Endodermal cell (in vitro differentiated cells): Measurements from ENCODE around the gene HOTAIR. TPM values are rescaled to one million over a fixed set of nuclear protein-coding genes. Genes with fewer than 3 reads are reported as not detected.
A peak's percentile ranks its signal among the peaks of the same experiment; 100 is the strongest.

ENCODE experiments used
- DNase-seq: peaks from one replicate; pipeline ENCODE4 v3.0.0-alpha.2; 2017
- H3K27ac ChIP-seq: 2 replicates; pipeline ENCODE4 v1.5.1; 2013; ENCODE audit warnings: mild to moderate bottlenecking, low read depth, low read length, moderate library complexity
- H3K27me3 ChIP-seq: 2 replicates; pipeline ENCODE4 v1.6.1; 2013; ENCODE audit warnings: mild to moderate bottlenecking, low read length, moderate library complexity; ENCODE audit not compliant: insufficient read depth, control insufficient read depth, poor library complexity, severe bottlenecking
- H3K36me3 ChIP-seq: 2 replicates; pipeline ENCODE4 v1.7.0; 2013; ENCODE audit warnings: mild to moderate bottlenecking, low read length, moderate library complexity; ENCODE audit not compliant: control insufficient read depth, insufficient read depth
- H3K4me1 ChIP-seq: one replicate; pipeline ENCODE4 v1.7.0; 2013; ENCODE audit warnings: low read length; ENCODE audit not compliant: control insufficient read depth, insufficient read depth
- H3K4me3 ChIP-seq: 2 replicates; pipeline ENCODE4 v1.5.1; 2013; ENCODE audit warnings: mild to moderate bottlenecking, low read length, moderate library complexity
- H3K9ac ChIP-seq: 2 replicates; pipeline ENCODE4 v1.6.1; 2013; ENCODE audit warnings: mild to moderate bottlenecking, low read length, moderate library complexity; ENCODE audit not compliant: poor library complexity, severe bottlenecking; ENCODE audit errors: extremely low read depth
- H3K9me3 ChIP-seq: 2 replicates; pipeline ENCODE4 v1.6.1; 2013; ENCODE audit warnings: mild to moderate bottlenecking, low read length, moderate library complexity; ENCODE audit not compliant: control insufficient read depth
- H3K27ac Mint-ChIP-seq: 2 replicates; pipeline ENCODE4 v1.8.0; 2020; ENCODE audit warnings: mixed read lengths
- H3K27me3 Mint-ChIP-seq: 2 replicates; pipeline ENCODE4 v1.8.0; 2021; ENCODE audit warnings: mild to moderate bottlenecking, mixed read lengths; ENCODE audit not compliant: insufficient read depth
- H3K36me3 Mint-ChIP-seq: 2 replicates; pipeline ENCODE4 v1.8.0; 2020; ENCODE audit warnings: low read depth, mixed read lengths
- H3K4me1 Mint-ChIP-seq: 2 replicates; pipeline ENCODE4 v1.8.0; 2020; ENCODE audit warnings: mixed read lengths
- H3K4me3 Mint-ChIP-seq: 2 replicates; pipeline ENCODE4 v1.8.0; 2020; ENCODE audit warnings: mild to moderate bottlenecking, moderate library complexity, mixed read lengths
- H3K9me3 Mint-ChIP-seq: 2 replicates; pipeline ENCODE4 v1.8.0; 2020; ENCODE audit warnings: mild to moderate bottlenecking, mixed read lengths
- CTCF ChIP-seq: fragments of 200-600 bp; sonication (generic); conservative IDR thresholded peaks from 2 replicates; pipeline ENCODE4 v1.5.0; 2021; ENCODE audit warnings: antibody characterized with exemption, mild to moderate bottlenecking
- WGBS, 2 experiments: methylation state at CpG; one replicate each; pipeline versions ENCODE4 v1.1.5 to v1.1.7; 2013; ENCODE audit warnings: missing lambda C conversion rate in 2 of 2, mixed read lengths in 1 of 2; ENCODE audit not compliant: insufficient coverage in 1 of 2, insufficient read length in 1 of 2; 5-methylcytosine and 5-hydroxymethylcytosine counted together
- total RNA-seq, 2 donors: library from RNA; stranded (reverse); fragmentation: NEBNext Ultra II Directional in 1 of 2; extraction: Animal tissue kit (Norgen Biotek cat#: 25700) in 1 of 2; gene quantifications; 2 replicates in 1 of 2; 3 replicates in 1 of 2; pipeline ENCODE4 v1.2.1, GENCODE V29; 2021

The HOTAIR gene
- total RNA-seq, 2 donors from 2014 or later: not detected

DNA sequence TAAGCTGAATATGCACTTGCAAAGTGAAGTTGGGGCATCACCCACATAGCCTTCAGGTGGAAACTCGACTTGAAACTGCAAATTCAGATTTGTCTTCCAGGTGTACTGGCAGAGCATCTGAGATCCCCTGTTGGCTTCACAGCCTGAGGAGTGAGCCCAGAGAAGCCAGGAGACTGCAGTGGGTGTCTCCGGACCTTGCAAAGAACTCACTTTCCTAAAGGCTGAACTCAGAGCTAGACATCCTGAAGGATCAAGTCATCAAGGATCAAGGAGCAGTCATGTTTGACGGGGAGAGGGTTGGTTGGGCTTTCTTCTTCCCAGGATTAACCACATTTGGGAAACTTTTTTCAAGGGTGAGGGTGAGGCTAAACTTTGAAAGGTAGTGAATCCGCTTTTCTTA is 45.2 kb downstream of the HOTAIR start:
- H3K4me3 ChIP-seq: no peak overlapping the region
- H3K36me3 ChIP-seq: no peaks in the 10 kb centered on the region
- Mint-ChIP-seq H3K4me1 (no peaks in the 10 kb centered on the region), H3K4me3 (no peak overlapping the region), H3K27me3 (peaks cover 100% of the 10 kb centered on the region), H3K27ac (no peak overlapping the region), H3K9me3 (peaks cover 2% of the 10 kb centered on the region), H3K36me3 (no peaks in the 10 kb centered on the region)
- WGBS, 2 experiments: 33 to 43% methylated on average over 3 to 4 of the region's 4 CpGs
- no peak for TF ChIP-seq CTCF
- no peaks in the 10 kb centered on the region for H3K4me1 ChIP-seq
- no peak overlapping the region for H3K27ac ChIP-seq
- DNase-seq: no peak
- peaks cover 100% of the 10 kb centered on the region for H3K27me3 ChIP-seq
- H3K9me3 ChIP-seq: peaks cover 4% of the 10 kb centered on the region
- H3K9ac ChIP-seq: no peak overlapping the region

DNA sequence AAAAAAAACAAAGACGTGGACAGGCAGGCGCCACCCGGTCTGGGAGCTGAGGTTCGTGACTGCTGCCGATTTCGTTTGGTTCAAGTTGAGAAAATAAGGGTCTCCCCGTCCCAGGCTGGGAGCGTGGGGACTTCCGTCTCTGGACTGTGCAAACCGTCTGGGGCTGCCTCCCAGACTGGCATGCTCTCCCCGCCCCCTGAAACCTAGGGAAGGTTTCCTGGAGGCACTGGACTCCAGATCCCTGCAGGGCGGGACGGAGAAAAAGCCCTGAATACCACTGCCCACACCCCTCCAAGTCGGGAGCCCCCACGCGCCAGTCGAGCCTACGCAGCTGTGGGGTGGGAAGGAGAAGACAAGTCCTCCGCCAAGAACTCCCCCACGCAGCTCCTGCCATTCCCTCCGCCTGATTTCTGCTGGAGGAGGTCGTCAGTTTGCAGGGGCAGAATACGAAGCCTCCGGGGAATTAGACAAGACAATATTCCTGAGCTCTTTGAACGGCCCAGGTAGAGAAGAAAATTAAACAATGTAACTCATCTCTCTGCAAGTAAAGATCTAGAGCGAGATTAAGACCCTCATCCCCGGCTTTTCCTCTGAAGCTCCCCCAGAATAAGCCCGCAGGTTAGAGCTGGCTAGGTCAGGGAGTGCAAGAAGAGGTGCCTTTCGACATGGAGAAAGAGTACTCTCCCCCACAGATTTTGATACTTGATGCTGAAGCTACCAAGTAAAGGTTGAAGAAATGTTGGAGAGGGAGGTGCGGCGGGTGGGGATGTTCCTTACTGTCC is 46.5 kb downstream of the HOTAIR start:
- Histone ChIP-seq H3K27me3 (peaks cover 100% of the 10 kb centered on the region), H3K9ac (no peak overlapping the region), H3K27ac (no peak overlapping the region), H3K36me3 (no peaks in the 10 kb centered on the region), H3K9me3 (peaks cover 4% of the 10 kb centered on the region), H3K4me1 (no peaks in the 10 kb centered on the region), H3K4me3 (no peak overlapping the region)
- Mint-ChIP-seq H3K4me3 (no peak overlapping the region), H3K9me3 (peaks cover 2% of the 10 kb centered on the region), H3K27me3 (peaks cover 100% of the 10 kb centered on the region), H3K27ac (no peak overlapping the region), H3K4me1 (no peaks in the 10 kb centered on the region), H3K36me3 (no peaks in the 10 kb centered on the region)
- WGBS, 2 experiments: 26 to 29% methylated on average over 13 to 31 of the region's 31 CpGs
- no peak for TF ChIP-seq CTCF
- peak; percentile 60 for DNase-seq

DNA sequence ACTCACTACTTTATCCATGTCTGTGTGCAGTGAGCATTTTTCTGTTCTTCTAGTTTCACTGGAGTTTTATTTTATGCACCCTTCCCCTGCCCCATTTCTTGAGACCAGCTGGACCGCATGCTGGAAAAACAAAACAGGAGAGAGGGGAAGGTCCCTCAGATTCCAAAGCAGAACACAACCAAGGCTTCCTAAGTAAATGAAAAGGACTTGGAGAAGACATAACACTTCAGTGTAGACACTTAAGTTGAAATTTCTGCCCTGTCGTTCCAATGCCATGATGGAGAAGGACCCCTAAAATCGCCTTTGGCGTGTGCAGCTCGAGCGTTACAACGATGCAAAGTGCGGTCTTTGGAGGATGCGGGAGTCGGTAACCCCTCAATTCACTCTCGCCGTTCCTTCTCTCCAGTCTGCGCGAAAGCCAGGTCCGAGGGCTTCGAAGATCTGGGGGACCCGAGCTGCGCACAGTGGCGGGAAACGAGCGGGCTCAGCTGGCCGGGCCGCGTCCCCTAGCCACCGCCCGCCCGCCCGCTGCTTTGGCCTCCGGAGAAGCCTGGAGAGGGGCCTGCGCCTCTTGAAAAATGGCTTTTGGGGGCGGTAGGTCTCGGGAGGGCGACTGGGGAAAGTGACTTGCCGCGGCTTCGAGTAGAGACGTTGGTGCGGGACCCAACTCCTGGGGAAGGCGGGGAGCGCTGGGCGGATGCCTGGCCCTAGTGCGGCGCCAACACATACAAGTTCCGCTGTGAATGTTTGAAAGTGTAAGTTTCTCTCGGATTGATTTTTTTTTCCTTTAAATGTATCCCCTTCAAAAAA is 47.3 kb downstream of the HOTAIR start:
- WGBS, 2 experiments: 21% methylated on average over 22 to 43 of the region's 45 CpGs
- peaks cover 2% of the 10 kb centered on the region for H3K9me3 Mint-ChIP-seq
- Histone ChIP-seq H3K4me1 (no peaks in the 10 kb centered on the region), H3K9ac (no peak overlapping the region), H3K9me3 (peaks cover 4% of the 10 kb centered on the region), H3K36me3 (no peaks in the 10 kb centered on the region), H3K4me3 (no peak overlapping the region), H3K27ac (no peak overlapping the region), H3K27me3 (peaks cover 100% of the 10 kb centered on the region)
- H3K4me1 Mint-ChIP-seq: no peaks in the 10 kb centered on the region
- H3K27ac Mint-ChIP-seq: no peak overlapping the region
- peaks cover 100% of the 10 kb centered on the region for H3K27me3 Mint-ChIP-seq
- H3K36me3 Mint-ChIP-seq: no peaks in the 10 kb centered on the region
- no peak overlapping the region for H3K4me3 Mint-ChIP-seq
- no peak for TF ChIP-seq CTCF
- DNase-seq: peak; percentile 71
